CD4-positive, alpha-beta T cell treated with Interleukin-6 at 100 ng/mL for 8 hours (primary cell): ENCODE measurements around the gene OR5H14.
"Not testable (repeated sequence)": the region's sequence is repeated elsewhere in the genome, so short reads cannot be mapped to it uniquely, and the experiment has no call there.

Experiments used
- DNase-seq: peaks from one replicate; pipeline ENCODE4 v3.0.0-alpha.2; 2020; ENCODE audit warnings: mixed read lengths, low spot score

OR5H14 gene

DNA sequence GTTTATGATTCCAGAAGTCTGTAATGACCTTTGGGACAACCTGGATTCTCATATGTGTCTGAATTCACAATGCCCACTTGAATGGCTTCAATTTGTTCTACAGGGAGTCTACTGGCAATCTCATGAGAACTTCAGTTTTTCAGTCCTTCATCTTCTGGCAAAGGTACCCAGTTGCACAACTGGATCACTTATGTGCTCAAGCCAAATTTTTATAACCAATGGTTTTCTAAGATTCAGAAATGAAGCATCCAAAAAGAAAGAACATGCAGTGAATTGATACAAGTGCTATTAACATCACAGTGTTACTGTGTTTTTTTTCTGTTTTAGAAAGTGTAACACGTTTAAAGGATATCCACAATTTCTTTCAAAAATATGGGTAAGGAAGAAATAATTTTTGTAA lies at the start of gene OR5H14:
OR5H14 (plus strand) TSS at position 301 of the 400 bp plus-strand sequence. CDS start 1,907 bp downstream, outside the sequence.
- DNase-seq, result no peak

DNA sequence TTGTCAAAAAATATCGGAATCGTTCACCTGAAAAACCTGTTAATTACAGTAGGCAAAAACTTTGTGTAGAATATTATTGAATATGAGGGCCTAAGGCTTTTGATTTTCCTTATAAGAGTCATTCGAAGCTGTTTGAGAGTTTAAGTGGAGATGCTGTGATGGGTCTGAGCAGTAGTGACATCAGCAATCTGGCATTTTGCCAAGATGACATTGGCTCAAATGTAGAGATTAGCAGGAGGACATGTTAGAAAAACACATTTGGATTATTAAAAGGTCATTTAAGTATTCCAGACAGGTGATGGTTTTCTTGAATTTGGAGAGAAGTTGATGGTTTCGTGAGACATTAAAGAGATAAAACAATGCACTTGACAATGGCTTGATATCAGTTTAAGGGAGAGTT lies 47.4 kb upstream of the OR5H14 start:
- no peak for DNase-seq

DNA sequence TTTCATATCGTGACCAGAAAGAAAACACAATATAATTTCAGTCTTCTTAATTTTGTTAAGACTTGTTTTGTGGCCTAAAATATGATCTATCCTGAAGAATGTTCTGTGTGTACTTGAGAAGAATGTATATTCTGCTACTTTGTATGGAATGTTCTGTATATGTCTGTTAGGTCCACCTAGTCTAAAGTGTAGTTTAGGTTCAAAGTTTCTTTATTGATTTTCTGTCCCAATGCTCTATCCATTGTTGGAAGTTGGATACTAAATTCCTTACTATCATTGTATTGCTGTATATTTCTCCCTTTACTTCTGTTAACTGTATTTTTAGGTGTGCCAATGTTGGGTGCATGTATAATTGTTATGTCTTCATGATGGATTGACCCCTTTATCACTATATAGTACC lies 39.1 kb upstream of the OR5H14 start:
- DNase-seq, result no peak

DNA sequence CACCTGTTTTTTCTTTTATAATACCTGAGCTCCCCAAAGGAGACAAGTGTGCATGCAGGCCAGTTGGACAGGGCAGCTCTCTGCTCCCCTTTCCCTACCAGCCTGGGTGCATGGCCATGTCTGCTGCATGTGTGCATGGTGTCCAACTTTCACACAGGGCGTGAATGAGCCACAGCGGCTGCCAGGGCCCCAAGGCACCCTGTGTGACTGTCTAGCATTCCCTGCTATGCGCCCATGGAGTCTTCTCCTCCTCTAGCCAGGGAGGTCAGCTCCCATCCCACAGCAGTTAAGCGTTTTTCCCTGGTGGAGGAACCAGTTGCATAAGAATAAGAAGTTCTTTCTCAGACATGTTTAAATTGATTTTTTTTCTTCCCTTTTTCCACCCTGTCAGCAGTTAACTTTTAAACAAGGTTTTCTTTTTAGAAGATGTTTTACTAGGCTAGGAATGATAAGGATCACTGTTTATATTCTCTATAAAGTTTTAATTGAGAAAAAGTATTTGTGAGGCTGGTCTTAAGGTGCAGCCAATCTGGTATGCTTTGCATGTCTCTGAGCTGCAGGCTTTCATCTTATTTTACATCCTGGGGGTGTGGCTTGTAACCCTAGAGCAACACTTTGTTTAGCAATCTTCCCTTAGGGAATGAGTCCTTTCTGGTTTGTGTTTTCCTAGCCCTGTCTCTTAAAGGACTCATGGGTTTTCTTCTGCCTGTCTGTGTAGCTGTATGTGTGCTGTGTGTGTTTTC lies 37.3 kb upstream of the OR5H14 start:
- DNase-seq, result no peak

DNA sequence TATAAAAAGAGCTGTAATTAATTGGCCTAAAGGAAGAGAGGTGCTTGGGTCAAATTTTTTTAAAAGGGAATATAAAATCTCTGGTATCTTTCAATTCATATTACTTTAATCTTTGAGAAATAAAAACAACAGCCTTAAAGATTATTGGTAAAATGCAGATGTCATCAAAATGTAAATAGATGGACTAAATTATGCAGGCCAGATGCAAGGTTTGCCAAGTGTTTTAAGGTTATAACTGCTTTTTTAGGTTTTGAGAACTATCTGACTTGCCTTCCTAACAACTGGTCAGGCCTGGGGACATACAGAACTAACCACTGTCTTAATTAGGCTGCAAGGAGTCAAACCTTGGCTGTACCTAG lies 36.8 kb upstream of the OR5H14 start:
- no peak for DNase-seq

DNA sequence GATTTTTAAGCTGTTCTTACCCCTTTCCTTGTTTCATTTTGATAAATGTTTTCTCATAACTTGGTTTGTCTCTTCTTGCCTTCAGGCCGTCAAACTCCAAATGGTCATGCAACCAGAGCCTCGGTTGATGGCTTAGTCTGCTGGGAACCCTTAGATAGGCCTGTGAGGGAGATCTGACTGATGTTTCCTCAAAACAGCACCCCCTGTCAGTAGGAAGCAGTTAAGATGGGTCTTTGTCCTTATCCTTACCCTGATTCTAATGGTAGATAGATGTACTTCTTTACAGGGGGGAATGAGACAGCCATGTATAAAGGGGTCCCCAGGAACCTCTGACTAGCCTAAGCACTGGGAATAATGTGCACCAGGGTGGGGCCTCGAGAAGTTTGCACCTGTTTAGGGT lies 33.0 kb upstream of the OR5H14 start:
- no peak for DNase-seq

DNA sequence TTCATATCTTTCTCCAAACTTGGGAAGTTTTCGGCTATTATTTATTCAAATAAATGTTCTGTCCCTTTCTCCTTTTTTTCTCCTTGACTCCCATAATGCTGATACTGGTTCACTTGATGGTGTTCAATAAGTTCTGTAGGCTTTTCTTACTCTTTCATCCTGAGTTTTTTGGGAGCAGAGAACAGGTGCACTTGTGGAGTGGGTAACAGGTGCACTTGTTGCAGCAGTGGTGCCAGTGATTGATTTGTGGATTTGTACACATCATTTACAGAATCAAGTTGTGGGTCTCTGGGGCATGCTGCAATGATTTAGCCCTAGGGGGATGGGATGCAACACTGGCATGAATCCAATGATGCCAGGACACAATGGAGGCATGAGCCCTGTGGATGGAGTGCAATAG lies 31.6 kb upstream of the OR5H14 start:
- no peak for DNase-seq

DNA sequence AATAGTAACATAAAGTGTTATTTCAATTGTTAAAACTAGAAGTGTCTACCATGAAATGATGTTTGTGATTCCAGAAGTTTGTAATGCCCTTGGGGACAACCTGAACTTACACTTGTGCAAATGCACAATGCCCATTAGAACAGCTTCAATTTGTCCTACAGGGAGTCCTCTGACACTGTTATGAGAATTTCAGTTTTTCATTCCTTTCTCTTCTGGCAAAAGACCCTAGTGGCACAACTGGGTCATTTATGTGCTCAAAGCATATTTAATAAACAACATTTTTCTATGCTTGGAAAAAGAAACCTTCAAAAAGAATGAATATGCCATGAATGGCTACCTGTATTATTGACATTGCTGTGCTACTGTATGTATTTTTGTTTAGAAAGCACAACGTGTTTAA lies 16.9 kb upstream of the OR5H14 start, which contains the start of gene OR5H1:
OR5H1 (plus strand) TSS at position 301 of the 400 bp plus-strand sequence. CDS start 1,977 bp downstream, outside the sequence.
- no peak for DNase-seq

DNA sequence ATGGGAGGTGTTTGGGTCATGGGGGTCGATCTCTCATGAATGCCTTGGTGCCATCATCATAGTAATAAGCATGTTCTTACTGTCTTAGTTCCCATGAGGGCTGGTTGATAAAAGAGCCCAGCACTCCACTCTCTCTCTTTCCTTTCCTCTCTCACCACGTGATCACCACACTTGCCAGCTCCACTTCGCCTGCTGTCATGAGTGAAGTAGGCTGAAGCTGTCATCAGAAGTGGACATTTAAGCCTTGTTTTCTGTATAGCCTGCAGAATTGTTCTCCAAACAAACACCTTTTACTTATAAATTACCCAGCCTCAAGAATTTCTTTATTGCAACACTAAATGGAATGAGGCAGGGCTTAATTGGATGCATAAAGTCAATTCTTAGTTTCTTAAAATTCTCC lies 10.6 kb upstream of the OR5H14 start:
- DNase-seq, result no peak

DNA sequence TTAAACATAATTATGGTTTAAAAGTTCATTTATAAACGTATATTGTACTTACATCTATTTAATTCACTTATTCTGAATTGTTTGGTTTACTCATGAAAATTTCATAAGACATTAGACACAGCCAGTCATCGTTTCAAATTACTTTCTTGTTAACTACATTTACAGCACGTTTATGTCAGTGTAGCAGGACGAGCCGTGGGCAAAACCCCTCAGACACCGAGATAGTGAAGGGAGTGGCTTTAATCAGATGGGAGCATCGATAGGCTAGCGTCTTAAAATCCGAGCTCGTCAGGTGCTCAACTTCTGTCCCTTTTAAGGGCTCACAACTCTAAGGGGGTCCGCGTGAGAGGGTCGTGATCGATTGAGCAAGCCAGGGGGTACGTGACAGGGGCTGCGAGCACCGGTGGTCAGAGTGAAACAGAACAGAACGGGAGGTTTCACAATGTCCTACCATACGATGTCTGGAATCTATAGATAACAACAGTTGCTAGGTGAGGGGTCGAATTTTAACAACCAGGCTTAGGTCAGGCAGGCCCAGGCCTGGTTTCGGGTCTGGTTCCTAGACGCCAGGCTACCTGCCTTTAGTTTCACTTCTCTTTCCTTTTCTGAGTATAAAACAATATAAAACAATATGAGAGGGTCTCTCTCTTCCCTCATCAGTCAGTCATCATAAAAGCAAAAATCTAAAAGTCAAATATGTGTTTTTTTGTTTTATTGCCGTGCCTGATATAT lies 9.3 kb upstream of the OR5H14 start:
- DNase-seq, result not testable (repeated sequence)

DNA sequence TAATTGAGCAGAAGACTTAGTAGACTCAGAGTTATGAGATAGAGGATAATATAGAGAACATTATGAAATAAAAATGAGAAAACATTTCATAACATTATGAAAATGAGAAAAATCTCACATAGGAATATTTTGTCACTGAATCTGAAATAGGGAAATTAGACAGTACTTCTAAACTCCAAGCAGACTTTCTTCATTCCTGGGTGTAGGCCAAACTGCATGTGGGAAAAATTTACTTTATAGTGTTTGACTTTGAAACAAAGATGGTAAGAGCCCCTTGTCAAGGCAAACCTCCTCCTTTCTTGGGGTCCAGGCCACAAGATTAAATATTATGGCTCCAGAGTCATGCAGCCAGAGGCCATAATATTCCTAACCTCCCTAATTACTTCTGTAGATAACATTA lies 6.7 kb upstream of the OR5H14 start:
- DNase-seq, result no peak

DNA sequence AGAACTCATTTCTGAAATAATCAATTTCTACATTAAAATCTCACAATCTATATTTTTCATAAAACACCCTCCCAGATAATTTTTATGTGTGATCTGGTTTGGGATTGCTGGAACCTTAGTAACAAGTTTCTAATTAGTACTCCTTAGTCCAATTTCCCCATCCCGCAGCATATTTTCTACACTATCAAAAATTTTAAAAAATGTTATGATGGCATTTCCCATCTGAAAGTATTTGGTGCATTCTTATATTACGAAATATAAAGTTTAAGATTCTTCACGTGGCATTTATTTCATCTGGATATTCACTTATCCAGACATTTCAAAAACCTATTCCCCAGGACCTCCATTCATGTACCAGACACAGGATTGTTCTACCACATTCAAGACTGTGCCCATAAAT lies 1.5 kb downstream of the OR5H14 start:
- DNase-seq, result no peak

DNA sequence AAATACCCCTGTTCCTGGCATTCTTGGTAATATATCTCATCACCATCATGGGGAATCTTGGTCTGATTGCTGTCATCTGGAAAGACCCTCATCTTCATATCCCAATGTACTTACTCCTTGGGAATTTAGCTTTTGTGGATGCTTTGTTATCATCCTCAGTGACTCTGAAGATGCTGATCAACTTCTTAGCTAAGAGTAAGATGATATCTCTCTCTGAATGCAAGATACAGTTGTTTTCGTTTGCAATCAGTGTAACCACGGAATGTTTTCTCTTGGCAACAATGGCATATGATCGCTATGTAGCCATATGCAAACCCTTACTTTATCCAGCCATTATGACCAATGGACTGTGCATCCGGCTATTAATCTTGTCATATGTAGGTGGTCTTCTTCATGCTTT lies 2.2 kb downstream of the OR5H14 start:
- DNase-seq, result not testable (repeated sequence)

DNA sequence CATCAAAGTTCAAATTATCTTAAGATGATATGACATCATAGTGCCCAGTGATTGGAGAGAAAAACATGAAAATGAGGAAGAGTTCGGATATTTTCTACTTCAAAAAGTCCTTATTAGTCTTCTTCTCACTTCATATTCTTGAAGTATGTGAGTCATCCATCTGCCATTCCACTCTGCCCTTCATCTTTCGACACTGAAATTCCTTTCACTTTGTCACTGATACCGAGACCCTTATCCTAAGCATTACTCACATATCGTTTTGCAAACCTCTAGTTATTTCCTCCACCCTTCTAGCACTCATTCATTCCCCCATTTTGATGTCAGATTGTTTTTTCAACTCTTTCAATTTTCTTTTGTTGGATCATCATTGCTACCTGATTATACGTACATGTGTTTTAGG lies 4.0 kb downstream of the OR5H14 start:
- no peak for DNase-seq

DNA sequence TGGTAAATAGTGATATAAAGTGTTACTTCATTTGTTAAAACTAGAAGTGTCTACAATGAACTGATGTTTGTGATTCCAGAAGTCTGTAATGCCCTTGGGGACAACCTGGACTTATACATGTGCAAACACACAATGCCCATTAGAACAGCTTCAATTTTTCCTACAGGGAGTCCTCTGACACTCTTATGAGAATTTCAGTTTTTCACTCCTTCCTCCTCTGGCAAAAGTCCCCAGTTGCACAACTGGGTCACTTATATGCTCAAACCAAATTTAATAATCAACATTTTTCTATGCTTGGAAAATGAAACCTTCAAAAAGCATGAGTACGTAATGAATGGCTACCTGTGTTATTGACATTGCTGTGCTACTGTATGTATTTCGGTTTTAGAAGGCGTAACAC lies 19.1 kb downstream of the OR5H14 start, which contains the start of gene OR5H15:
OR5H15 (plus strand) TSS at position 301 of the 400 bp plus-strand sequence. CDS start 2,004 bp downstream, outside the sequence.
- no peak for DNase-seq

DNA sequence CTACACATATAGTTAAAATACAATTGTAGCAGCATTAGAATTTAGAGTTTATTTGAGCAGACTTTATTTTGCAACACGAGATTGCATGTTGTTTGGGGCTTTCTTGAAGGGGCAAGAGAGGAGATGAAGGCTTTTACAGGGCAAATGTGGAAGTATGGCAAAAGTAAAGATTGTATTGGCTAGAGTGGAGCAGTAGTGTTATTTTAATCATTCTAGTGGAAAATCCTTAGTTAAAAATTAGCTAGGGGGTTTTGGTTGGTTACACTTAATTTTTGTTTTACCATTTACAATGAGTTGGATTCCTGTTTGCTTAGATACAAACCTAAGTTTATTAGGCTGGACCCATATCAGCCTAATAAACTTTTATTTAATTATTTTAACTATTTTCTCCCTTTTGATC lies 23.8 kb downstream of the OR5H14 start:
- DNase-seq, result no peak

DNA sequence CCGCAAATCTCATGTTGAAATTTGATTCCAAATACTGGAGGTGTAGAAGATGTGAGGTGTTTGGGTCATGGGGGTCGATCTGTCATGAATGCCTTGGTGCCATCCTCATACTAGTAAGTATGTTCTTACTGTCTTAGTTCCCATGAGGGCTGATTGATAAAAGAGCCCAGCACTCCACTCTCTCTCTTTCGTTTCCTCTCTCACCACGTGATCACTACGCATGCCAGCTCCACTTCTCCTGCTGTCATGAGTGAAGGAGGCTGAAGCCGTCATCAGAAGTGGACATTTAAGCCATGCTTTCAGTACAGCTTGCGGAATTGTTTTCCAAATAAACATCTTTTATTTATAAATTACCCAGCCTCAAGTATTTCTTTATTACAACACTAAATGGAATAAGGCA lies 25.3 kb downstream of the OR5H14 start:
- DNase-seq, result no peak

DNA sequence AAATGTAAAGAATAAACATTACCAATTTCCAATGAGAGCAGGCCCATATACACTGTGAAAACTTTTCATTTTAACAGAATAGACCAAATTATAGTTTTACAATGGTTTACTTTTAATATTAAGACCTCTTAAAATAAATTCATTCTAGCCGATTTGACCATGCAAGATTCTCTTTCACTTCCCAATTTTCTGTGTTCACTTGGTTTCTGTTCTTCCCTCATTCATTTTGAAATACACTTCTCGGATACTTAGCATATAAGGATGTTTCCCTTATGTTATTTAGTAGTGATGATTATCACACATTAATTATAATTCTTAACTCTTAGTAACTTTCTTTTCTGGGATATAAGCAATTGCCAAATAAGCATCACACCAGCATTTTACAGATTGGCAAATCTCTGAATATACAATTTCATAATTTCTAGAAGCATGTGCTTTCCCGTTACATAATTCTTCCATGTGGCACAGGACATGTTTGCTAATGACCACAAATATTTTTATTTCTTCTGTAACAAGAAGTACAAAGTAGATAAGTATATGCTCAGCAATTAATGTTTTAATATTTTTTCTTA lies 33.1 kb downstream of the OR5H14 start:
- DNase-seq, result no peak

DNA sequence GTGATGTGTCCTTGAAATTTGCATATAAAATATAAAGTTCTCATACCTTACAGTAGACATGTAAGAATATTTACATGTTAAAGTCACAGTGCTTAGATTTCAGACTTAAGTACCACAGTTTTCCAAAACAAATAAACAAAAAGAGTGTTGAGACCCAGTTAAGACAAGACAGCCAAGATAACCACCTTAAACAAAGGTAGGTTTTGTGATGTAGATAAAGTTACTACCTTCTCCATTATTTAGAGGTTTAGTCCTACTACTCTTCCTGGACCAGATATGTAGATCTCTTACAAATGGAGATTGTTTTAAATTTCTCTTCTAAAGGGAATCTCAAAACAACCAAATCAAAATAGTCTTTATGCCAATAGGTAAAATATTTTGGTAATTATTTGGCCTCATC lies 34.9 kb downstream of the OR5H14 start:
- DNase-seq, result no peak

DNA sequence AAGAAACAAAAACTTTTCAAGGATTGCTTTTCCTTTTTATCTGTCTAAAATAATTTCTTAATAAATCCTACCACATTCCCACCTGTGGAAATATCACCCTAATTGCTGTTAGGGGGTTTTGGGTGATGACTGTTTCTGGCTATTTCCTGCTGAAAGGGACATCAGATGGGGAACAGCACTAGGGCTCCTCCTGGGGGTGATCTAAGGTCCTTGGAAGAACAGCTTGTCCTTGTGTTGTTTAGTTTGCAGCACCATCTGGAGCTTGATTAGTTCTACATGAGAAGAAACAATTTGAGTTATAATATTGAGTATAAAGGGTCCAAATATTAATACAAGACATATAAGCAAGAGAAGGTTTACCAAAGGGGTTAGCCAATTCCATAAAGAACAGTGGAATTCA lies 37.9 kb downstream of the OR5H14 start:
- DNase-seq, result no peak

DNA sequence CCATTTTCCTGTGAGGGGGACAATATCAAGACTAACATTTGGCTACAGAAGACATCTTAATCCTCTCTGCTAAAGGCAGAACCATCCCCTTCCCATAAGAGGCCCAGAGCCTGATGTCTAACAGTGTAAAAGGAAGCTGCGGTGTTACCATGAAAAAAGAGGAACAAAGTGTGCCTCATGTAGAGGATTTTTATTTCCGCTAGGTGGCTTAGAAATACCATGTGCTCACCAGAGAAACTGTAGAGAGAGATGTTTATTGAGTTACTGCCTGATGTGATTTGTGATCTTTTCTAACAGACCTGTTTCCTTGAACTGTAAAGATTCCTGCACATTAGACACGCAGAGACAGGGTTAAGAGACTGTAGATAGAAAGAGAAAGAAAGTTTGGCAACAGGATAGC lies 41.3 kb downstream of the OR5H14 start:
- DNase-seq, result peak; percentile 13

DNA sequence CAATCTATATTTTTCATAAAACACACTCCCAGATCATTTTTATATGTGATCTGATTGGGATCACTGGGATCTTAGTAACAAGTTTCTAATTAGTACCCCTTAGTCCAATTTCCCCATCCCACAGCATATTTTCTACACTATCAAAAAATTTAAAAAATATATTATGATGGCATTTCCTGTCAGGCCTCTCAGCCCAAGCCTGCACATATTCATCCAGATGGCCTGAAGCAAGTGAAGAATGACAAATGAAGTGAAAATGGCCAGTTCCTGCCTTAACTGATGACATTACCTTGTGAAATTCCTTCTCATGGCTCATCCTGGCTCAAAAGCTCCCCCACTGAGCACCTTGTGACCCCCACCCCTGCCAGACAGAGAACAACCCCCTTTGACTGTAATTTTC lies 43.6 kb downstream of the OR5H14 start:
- not testable (repeated sequence) for DNase-seq

DNA sequence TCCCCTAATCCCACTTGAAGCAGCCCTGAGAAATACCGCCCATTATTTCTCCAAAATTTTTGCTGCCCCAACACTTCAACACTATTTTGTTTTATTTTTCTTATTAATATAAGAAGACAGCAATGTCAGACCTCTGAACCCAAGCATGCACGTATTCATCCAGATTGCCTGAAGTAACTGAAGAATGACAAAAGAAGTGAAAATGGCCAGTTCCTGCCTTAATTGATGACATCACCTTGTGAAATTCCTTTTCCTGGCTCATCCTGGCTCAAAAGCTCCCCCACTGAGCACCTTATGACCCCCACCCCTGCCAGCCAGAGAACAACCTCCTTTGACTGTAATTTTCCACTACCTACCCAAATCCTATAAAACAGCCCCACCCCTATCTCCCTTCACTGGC lies 49.0 kb downstream of the OR5H14 start:
- DNase-seq, result not testable (repeated sequence)
